GM21526 (cell line): ENCODE data around the gene ZNF407.

Source experiments
- ATAC-seq: cut with Tn5 transposase; IDR thresholded peaks from one replicate; pipeline ENCODE4 v1.9.1; 2021; ENCODE audit warnings: moderate library complexity; ENCODE audit not compliant: unreplicated experiment, low FRiP score

The ZNF407 gene

GRCh38 chr18:74914052-74914591 lies 316.5 kb downstream of the ZNF407 start:
- no peak for ATAC-seq

GRCh38 chr18:74914648-74915047 lies 317.0 kb downstream of the ZNF407 start:
- no peak for ATAC-seq

DNA sequence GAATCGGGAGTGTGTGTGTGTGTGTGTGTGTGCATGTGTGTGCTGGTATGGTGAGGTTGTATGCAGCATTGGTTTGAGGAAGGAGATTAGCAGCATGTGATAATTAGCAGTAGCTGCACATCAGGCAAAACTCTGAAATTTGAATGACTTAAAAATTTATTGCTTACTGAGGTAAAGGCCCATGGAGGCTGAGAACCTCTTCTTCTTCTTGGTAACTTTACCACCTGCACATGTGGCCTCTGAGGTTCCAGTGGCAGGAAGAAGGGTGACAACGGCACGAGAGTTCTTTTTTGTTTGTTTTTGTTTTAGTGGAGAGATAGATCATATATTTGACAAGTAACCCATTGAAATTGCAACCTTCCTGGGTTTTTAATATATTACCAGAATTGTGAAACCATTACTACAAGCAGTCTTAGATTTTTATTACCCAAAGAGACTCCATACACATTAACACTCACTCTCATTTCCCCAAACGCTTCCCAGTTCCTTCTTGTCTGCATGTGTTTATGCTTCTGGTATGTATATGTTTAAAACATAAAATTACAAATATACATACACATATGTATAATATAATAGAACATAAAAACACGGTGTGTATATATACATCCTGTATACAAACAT lies 319.2 kb downstream of the ZNF407 start:
- no peak for ATAC-seq

GRCh38 chr18:74918276-74918790 lies 320.7 kb downstream of the ZNF407 start:
- ATAC-seq = no peak

GRCh38 chr18:74921057-74921820 lies 323.6 kb downstream of the ZNF407 start:
- ATAC-seq = no peak

GRCh38 chr18:74926051-74926450 lies 328.4 kb downstream of the ZNF407 start:
- ATAC-seq = no peak

DNA sequence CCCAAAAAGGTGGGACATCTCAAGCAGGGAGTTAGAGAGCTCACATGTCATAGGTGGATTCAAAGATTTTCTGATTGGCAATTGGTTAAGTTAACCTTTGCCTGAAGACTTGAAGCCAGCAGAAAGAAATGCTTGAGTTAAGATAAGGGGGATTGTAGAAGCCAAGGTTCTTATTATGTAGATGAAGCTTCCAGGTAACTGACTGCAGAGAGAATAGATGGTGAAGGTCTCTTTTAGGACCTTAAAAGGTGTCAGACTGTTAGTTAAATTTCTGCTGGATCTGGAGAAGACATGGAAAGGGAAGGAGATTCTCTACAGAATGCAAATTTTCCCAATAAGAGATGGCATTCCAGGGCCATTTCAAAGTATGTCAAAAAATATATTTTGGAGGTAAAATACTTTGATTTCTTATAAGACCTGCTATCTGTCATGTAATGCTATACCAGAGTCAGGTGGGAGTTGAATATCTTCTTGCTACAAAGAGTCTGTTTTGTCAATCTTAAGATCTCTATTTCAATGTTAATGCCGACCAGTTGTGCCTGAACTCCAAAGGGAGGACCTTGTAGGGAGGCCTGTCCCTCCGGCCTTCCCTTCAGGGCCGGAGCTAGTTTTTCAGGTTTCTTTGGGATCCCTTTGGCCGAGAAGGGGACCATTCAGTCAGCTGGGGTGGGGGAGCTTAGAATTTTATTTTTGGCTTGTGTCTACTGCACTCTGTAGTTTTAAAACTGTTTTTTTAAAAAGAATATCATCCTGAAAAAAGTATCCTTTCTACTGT lies 330.7 kb downstream of the ZNF407 start:
- ATAC-seq = no peak

DNA sequence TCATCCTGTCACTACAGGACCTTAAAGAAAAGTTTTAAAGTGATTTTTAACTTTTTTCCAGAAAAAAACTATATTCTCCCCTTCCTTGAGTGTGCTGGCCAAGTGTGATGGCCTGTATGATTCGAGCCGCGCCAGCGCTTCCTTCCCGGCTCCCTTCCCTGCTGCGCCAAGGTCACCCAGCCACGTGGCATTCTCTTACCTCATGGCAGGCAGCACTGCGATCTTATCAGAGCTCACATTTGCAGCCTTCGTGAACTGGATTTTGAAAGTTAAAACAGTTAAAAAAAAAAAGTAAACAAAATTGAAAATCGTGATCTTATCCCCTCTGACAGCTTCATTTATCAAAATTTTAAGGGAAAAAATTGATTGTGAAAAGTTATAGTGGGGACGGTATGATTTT lies 331.4 kb downstream of the ZNF407 start:
- no peak for ATAC-seq

DNA sequence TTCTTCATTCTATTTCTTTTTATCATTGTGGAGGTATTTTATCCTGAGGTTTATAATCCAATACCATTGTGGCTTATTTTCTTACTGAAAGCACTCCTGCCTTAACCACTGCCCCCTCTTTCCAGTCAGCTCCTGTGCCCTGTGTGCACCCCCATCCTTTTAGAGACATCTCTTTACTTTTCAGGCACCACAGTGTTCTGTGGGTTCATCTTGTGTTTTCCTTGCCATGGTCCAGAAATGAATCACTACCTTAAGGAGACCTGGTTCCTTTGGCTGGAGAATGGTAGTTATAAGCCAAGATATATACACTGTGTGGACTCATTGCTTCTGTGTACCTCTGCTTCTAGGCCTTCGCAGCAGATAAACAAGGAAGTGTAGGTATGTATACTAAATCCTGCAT lies 332.9 kb downstream of the ZNF407 start:
- ATAC-seq = no peak

- ATAC-seq = no peak
Observed at GRCh38 chr18:74933930-74934329, 336.3 kb downstream of the ZNF407 start.

DNA sequence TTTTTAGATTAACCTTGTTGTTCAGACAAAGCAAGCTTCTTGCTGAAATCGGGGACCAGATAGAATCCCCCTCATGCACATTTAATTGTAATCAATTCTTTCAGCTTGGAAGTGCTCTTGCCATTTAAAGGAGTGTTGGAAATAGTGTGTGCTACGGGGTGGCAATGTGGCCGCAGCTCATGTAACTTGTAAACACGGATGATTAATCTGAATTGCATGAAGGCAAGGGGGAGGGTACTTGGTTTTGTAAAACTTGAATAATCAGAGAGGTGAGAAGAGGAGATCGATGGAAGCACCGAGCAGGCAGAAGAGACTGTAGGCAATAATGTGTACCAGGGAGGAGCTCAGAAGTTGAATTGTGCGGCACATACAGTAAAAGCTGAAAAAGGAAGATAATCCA lies 337.8 kb downstream of the ZNF407 start:
- no peak for ATAC-seq

DNA sequence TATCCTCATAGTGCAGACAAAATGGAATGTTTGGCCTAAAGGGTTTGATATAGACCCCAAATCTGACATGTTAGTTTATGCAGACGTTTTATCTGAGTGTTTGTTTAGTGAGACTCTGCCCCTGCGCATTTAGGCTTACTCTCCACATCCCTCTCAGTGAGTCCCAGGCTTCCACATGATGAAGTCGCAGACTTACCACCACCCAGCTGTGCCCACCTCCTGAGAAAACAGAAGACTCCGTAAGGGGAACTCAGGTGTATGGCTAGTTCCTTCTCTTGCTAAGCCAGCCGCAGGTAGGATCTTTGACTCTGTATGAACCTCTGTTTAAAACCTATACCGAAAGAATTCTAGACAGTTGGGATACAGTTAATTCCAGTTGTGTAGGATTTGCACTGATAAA lies 338.7 kb downstream of the ZNF407 start:
- ATAC-seq = no peak

GRCh38 chr18:74937291-74937690 lies 339.6 kb downstream of the ZNF407 start:
- no peak for ATAC-seq

GRCh38 chr18:74940856-74941255 lies 343.2 kb downstream of the ZNF407 start:
- ATAC-seq = no peak

GRCh38 chr18:74942319-74942910 lies 344.7 kb downstream of the ZNF407 start:
- peak; percentile 74 for ATAC-seq

DNA sequence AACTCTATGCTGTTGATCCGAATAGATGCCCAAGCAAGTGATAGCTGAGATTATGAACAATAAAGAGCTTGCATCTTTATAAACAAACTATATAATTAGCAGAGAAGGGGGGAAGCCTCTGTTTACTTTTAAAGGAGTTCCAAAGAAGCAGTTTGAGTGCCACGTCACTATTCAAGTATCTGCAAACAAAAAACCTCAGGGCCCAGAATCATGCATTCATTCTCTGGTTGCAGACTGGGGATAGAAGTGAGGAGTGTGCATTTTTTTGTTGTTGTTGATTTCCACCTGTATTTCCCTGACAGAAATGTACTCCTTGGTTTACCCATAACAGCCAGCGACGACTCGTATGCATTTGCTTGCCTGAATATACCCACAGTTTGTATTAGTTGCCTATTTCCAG lies 347.0 kb downstream of the ZNF407 start:
- ATAC-seq = no peak

DNA sequence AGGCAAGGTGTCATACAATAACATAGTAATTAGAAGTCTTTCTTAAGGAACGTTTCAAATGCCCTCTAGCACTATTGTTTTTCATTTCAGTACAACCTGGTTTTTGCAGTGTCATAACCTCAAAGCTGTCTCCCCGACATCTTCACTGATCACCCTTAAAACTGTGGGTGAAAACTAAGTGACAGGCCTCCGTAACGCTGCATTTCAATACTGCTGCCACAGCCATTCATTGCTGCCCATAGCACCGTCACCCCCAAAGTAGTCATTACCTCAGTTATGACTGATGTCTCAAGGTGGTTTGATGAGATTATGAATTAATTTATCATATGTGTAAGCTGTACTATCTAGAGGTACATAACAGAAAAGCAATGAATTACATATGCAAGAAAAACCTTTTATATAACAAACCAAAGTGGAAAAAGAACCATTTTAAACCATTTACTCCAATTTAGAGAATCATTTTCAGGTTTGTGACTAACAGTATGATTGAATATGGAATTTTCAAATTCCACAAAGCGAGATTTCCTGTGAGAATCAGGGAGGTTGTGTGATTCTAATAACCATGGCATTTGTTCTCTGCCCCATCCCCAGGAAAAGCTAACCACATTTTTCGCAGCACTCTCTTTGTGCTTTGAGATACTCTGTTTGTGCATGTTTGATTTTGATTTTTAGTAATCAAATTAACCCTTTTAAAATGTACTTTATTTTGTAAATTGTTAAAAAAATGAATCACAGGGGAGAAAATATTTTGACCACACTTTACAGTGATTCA lies 348.3 kb downstream of the ZNF407 start:
- ATAC-seq = no peak

- ATAC-seq = no peak
Observed at GRCh38 chr18:74946646-74947375, 349.1 kb downstream of the ZNF407 start.

GRCh38 chr18:74947417-74947816 lies 349.7 kb downstream of the ZNF407 start:
- no peak for ATAC-seq
